Subcutaneous adipose tissue (tissue), 4 donors: ENCODE results near the gene CNNM4. TPM values are rescaled to one million over a fixed set of nuclear protein-coding genes. Genes with fewer than 3 reads are reported as not detected.

Source experiments
- CTCF ChIP-seq: fragments of 450-650 bp; IDR thresholded peaks from one replicate; pipeline ENCODE4 v1.5.1; 2016; ENCODE audit warnings: low read depth, mild to moderate bottlenecking, control low read depth, antibody characterized with exemption, moderate library complexity
- total RNA-seq, 4 donors: library from RNA; depleted of rRNA; stranded (reverse); fragments of >200 nt; gene quantifications; one replicate each; pipeline ENCODE4 v1.1.0, GENCODE V29; 2016

The CNNM4 gene
- total RNA-seq, 4 donors from 2014 or later = 2.0 to 3.7 (median 2.7) TPM

- TF ChIP-seq CTCF = no peak
These were observed 36.4 kb downstream of the CNNM4 start for GRCh38 chr2:96797066-96797625.

DNA sequence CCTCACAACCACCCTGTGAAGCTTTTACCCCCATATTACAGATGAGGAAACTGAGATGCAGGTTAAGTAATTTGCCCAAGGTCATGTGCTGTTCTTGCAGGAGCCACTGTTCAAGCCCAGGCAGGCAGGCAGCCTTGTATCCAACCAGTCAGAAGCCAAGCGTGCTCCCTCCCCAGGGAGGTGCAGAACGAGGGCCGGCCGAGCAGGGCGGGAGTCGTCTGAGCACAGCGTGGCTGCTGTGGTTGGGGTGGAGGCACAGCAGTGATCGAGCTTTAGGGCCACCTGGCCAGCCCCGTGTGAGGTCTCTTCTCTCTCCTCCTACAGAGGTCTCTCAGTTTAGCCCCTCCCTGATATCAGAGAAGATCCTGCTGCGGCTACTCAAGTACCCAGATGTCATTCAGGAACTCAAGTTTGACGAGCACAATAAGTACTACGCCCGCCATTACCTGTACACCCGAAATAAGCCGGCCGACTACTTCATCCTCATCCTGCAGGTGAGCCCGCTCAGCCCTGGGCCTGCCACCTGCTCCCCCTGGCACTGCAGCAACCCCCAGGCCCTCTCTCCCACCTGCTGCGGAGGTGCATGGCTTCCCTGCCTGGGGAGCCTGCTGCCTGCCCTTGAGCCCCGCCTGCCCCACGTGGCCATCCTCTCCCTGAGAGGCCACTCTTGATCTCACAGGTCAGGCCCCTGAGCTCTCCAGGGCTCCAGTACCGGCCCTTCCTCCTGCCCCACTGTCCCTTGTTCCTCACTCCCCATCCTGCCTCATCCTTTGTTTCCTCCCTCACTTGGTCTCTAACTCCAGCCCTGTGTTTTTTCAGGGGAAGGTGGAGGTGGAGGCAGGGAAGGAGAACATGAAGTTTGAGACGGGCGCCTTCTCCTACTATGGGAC, 38.3 kb downstream of the CNNM4 start:
- TF ChIP-seq CTCF = no peak

GRCh38 chr2:96799623-96799935, 38.9 kb downstream of the CNNM4 start:
- no peak for TF ChIP-seq CTCF

DNA sequence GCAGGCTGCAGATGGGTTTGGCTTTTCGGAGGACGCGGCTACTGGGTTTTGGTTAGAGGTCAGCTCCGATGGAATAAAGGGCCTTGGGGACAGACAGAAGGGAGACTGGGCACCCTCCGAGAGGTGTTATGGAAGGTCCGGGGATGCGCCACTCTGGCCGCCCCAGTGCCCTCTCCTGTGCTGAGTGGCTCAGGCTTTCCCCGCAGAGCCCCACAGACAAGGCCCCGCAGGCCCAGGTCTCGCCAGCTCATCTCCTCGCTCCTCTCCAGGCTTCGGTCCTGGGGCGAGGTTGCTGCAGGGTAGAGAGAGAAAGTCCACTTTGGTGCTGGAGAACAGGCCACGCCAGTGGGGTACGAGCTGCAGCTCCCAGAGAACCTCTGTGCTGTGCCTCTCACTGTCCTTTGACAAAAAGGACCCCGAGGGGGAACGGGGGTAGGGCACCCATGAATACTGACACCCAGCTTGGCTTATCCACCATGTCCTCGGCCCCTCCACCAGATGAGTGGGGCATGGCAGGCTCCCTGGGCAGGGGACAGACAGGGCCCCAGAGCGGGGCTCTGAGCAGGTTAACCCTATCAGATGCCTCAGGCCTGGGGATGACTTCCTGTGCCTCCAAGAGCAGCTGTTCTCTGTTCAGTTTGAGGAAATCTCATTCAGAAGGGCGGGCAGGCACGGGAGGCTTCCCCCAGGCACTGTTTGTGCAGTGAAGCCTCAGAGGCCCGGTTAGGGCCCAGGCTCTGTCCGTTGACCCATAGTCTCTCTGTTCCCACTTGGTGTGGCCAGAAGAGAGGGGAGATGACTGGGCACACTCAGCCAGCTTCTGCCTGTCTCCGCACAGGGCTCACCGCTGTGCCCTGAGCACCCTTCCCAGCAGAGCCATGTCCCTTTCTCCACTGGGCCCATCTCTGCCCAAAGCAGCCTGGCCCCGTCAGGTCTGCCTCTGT, 39.6 kb downstream of the CNNM4 start:
- no peak for TF ChIP-seq CTCF

DNA sequence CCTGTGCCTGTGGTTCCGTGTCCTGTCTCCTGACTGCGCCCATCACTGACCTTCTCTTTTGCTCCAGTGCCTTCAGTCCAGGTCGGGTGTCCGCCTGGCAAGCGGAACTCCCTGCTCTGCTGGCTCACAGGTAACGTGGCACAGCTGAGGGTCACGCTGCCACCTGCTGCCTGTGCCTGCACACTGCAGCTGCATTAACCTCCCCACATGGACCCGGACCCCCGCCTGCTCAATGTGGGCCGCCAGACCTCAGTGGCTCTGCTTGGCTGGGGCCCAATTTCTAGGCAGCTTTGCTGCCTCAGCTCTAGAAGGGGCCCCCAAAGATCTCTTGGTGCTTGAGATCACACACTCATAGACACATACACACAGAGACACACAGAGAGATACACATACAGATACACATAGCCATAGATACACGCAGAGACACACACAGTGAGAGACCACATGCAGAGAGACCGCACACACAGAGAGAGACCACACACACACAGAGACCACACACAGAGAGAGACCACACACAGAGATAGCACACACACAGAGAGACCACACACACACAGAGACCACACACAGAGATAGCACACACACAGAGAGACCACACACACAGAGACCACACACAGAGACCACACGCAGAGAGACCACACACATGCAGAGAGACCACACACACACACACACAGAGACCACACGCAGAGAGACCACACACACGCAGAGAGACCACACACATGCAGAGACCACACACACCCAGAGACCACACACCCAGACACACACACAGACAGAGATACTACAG, 40.5 kb downstream of the CNNM4 start:
- TF ChIP-seq CTCF = no peak

DNA sequence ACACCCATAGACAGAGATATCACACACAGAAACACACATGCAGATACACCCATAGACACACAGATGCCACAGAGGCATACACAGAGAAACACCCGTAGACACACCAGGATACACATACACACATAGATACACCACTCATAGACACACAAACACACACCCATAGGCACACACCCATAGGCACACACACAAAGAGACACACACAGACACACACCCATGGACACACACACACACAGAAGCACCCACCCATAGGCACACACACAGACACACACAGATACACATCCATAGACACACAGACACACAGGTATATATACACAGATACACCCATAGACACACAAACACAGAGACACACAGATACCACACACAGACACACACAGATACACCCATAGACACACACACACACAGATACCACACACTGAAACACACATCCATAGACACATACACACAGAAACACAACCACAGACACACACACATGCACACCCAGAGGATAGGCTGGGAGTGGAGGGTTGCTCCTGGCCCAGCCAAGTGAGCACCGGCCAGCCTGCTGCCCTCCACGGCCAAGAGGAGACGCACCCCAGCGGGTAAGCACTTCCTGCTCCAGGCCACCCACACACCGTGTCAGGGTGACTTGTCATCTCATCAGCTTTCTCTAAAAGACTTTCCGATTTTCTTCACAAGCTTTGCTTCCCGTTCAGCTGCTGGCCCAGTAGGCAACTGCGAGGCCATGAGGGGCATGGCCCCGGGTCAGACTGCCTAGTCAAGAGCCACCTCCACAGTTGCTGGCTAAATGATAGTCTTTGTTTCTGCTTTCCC, 41.3 kb downstream of the CNNM4 start:
- no peak for TF ChIP-seq CTCF
